ENCODE results near the gene GAB2. TPM values are rescaled to one million over a fixed set of nuclear protein-coding genes. Genes with fewer than 3 reads are reported as not detected.

The GAB2 gene
- total RNA-seq, 4 donors from 2014 or later: 15.9 to 82.3 (median 21.1) TPM

DNA sequence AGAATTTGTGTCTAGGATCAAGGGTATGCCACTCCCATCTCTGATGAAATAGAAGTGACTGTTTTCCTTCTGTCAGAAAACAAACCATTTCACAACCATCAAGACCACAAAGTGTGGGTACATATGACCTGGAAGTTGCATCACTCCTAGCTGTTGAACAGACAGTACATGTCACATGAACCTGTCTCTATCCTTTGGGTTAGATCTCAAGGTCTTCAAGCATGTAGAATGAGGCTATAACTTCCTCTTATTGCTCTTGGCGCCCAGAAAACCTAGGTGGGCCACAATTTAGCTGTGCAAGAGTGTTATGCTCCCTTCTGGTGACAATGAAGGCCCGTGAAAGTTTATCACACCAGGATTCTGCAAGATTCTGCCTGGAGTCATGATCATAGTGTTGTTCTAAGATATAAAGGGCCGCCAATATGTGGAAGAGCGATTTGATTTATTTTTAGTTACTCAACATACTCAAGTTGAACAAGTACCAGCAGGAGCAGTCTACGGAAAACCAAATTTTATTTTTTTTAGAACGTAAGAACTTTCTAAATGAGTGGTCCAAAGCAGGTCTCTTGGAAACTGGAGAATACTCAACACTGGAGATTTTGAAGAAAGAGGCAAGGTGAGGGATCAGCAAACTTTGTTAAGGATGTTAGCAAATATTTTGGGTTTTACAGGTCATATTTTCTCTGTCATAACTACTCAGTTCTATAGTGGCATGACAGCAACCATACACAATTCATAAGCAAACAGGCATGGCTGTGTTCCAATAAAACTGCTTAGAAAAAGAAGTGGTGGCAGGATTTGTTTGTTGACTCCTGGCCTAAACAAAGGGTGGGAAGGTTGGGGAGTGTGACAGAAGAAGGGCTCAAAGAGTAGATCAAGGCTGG, 127.1 kb downstream of the GAB2 start:
- no peaks in the 10 kb centered on the region for H3K27me3 ChIP-seq
- peaks cover 0 to 3% of the 10 kb centered on the region in 2 donors for H3K9me3 ChIP-seq
- H3K36me3 ChIP-seq: no peaks in the 10 kb centered on the region
- H3K4me3 ChIP-seq: no peak overlapping the region
- DNase-seq: no peak
- no peak for TF ChIP-seq POLR2A (IDR thresholded peaks at IDR 0.05)
- TF ChIP-seq, protein P1, sequence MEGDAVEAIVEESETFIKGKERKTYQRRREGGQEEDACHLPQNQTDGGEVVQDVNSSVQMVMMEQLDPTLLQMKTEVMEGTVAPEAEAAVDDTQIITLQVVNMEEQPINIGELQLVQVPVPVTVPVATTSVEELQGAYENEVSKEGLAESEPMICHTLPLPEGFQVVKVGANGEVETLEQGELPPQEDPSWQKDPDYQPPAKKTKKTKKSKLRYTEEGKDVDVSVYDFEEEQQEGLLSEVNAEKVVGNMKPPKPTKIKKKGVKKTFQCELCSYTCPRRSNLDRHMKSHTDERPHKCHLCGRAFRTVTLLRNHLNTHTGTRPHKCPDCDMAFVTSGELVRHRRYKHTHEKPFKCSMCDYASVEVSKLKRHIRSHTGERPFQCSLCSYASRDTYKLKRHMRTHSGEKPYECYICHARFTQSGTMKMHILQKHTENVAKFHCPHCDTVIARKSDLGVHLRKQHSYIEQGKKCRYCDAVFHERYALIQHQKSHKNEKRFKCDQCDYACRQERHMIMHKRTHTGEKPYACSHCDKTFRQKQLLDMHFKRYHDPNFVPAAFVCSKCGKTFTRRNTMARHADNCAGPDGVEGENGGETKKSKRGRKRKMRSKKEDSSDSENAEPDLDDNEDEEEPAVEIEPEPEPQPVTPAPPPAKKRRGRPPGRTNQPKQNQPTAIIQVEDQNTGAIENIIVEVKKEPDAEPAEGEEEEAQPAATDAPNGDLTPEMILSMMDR (IDR thresholded peaks at IDR 0.05): no peak
- no peak overlapping the region for H3K27ac ChIP-seq
- no peaks in the 10 kb centered on the region for H3K4me1 ChIP-seq
- intact Hi-C loops (cut with DNase I; ENCODE audit: low total_unique reads): no loop called here

DNA sequence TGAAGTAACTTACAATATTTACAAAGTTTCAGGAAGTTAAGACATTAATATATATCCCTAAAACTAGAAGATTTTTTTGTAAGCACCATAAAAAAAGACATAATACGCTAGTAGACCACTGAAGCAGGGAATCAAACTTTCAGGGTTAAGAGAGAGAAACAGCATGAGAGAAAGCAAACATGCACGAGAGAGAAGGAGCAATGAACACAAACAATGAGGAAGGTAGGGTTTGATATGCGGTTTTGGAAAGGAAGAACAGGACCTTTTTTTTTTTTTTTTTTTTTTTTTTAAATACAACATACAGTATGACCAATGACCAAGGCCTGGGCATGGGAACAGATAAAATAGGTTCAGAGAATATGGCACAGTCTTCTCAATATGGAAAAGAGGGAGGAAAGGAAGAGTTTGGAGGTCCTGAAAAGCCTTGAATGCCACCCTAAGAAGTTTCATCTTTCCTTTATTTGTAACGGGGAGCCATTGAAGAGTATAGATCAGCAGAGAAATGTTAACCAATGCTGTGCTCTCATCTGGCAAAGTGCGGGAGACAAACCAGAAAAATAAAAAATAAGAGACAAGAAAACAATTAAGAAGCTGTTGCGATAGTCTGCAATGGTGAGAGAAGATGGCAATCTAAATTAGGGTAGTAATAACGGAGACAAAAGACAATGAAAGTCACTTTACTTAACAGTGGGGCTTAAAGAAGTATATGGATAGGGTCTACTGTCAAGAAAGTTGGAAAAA, 127.9 kb downstream of the GAB2 start:
- Histone ChIP-seq H3K4me3 (no peak overlapping the region), H3K27me3 (no peaks in the 10 kb centered on the region), H3K27ac (no peak overlapping the region), H3K4me1 (no peaks in the 10 kb centered on the region), H3K9me3 (peaks cover 0 to 3% of the 10 kb centered on the region in 2 donors), H3K36me3 (no peaks in the 10 kb centered on the region)
- no peak for DNase-seq
- intact Hi-C loops (cut with DNase I; ENCODE audit: low total_unique reads): no loop called here
- TF ChIP-seq, protein P1 (IDR thresholded peaks at IDR 0.05): no peak
- TF ChIP-seq POLR2A (IDR thresholded peaks at IDR 0.05): no peak

DNA sequence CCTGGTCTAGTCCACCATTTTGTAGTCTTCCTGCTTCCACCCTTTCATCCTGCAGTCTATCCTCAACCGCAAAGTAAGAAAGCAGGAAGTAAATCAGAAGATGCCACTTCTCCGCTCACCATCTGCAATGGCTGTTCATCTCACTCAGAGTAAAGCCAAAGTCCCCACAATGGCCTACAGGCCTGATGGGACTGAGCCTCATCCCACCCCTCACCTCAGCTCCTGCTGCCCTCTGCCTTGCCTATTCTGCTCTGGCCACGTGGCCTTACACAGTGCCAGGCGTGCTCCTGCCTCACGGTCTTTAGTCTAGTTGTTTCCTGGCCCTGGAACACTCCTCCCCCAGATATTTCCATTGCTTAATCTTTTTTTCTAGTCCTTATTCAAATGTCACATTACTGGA, 133.4 kb downstream of the GAB2 start:
- no peak overlapping the region for H3K4me3 ChIP-seq
- H3K27me3 ChIP-seq: no peaks in the 10 kb centered on the region
- DNase-seq: no peak
- H3K4me1 ChIP-seq: peaks cover 0 to 3% of the 10 kb centered on the region in 2 donors
- TF ChIP-seq, protein P1 (IDR thresholded peaks at IDR 0.05): no peak
- TF ChIP-seq POLR2A (IDR thresholded peaks at IDR 0.05): no peak
- peaks cover 0 to 3% of the 10 kb centered on the region in 2 donors for H3K9me3 ChIP-seq
- intact Hi-C loops (cut with DNase I; ENCODE audit: low total_unique reads): no loop called here
- H3K36me3 ChIP-seq: no peaks in the 10 kb centered on the region
- H3K27ac ChIP-seq: no peak overlapping the region

DNA sequence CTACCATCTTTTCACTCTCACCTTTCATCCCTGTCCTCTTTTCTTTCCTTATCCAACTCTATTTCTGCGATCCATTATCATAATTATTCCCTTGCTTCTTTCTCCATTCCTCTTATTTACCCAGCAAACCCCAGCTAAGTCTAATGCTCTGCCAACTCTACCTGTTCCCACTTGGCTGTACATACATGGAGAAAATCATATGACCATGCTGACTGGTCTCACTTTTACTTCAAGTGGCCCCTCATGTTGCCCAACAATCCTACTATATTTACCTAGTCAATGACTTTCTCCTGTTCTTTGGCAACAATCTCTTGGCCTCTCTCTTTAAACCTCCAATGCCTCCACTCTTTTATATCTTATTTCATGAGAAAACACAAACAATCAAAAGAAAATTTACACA, 134.8 kb downstream of the GAB2 start:
- DNase-seq: no peak
- H3K27ac ChIP-seq: no peak overlapping the region
- no peaks in the 10 kb centered on the region for H3K27me3 ChIP-seq
- H3K36me3 ChIP-seq: no peaks in the 10 kb centered on the region
- H3K4me1 ChIP-seq: peaks cover 0 to 3% of the 10 kb centered on the region in 2 donors
- H3K9me3 ChIP-seq: no peaks in the 10 kb centered on the region
- no peak overlapping the region for H3K4me3 ChIP-seq
- no peak for TF ChIP-seq POLR2A (IDR thresholded peaks at IDR 0.05)
- TF ChIP-seq, protein P1 (IDR thresholded peaks at IDR 0.05): no peak
- intact Hi-C loops (cut with DNase I; ENCODE audit: low total_unique reads): no loop called here

DNA sequence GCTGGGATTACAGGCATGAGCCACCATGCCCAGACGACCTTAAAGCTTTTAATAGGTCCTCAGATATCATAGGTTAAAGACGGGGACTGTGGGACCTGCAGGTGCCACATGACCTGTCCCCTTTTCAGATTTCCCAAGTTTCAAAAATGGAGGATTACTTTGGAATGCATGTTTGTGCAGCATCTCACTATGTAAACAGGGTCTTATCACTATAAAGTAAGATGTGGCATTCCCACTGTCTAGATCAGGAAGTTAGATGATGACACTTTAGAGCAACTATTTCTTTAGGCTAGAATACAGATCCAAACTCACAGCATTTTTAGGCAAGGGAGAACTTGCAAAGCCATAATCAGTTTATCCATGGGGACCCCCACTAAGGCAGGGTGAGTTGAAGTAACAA, 136.1 kb downstream of the GAB2 start:
- no peak overlapping the region for H3K27ac ChIP-seq
- no peak for TF ChIP-seq POLR2A (IDR thresholded peaks at IDR 0.05)
- TF ChIP-seq, protein P1 (IDR thresholded peaks at IDR 0.05): no peak
- DNase-seq: no peak
- intact Hi-C loops (cut with DNase I; ENCODE audit: low total_unique reads): no loop called here
- H3K4me3 ChIP-seq: no peak overlapping the region
- H3K4me1 ChIP-seq: peaks cover 0 to 3% of the 10 kb centered on the region in 2 donors
- no peaks in the 10 kb centered on the region for H3K27me3 ChIP-seq
- H3K36me3 ChIP-seq: no peaks in the 10 kb centered on the region
- H3K9me3 ChIP-seq: no peaks in the 10 kb centered on the region
